WTC11 (cell line): Measurements from ENCODE around the gene SPRED1. TPM values are rescaled to one million over a fixed set of nuclear protein-coding genes. Genes with fewer than 3 reads are reported as not detected.

Experiments
- ATAC-seq: fragments of 200-7000 bp; cut with Tn5 transposase; 2 replicates; pipeline ENCODE4 v1.10.0; 2021; ENCODE audit warnings: mild to moderate bottlenecking, moderate library complexity
- CTCF ChIA-PET: fragments of 300-600 bp; sonication (Branson Sonifier 250); formaldehyde crosslinking; loops from one replicate; lab custom pipeline; 2021; ENCODE audit warnings: antibody characterized with exemption; lab: Charles Lee
- POLR2A ChIA-PET: fragments of 350-600 bp; sonication (Branson Sonifier 250); formaldehyde crosslinking; loops from one replicate; lab custom pipeline; 2021; ENCODE audit warnings: antibody characterized with exemption; lab: Charles Lee
- DNase-seq: peaks from one replicate; pipeline ENCODE4 v3.0.0; 2021; ENCODE audit warnings: low spot score
- H3K27ac Mint-ChIP-seq: 2 replicates; pipeline ENCODE4 v1.8.0; 2021; ENCODE audit warnings: mixed read lengths
- H3K27me3 Mint-ChIP-seq: 2 replicates; pipeline ENCODE4 v1.8.0; 2021; ENCODE audit warnings: low read depth, mild to moderate bottlenecking, moderate library complexity, mixed read lengths
- H3K36me3 Mint-ChIP-seq: 2 replicates; pipeline ENCODE4 v1.8.0; 2021; ENCODE audit warnings: mixed read lengths
- H3K4me1 Mint-ChIP-seq: 2 replicates; pipeline ENCODE4 v1.8.0; 2022; ENCODE audit warnings: mixed read lengths
- H3K4me3 Mint-ChIP-seq: 2 replicates; pipeline ENCODE4 v1.8.0; 2021; ENCODE audit warnings: mild to moderate bottlenecking, moderate library complexity, mixed read lengths
- H3K9me3 Mint-ChIP-seq: 2 replicates; pipeline ENCODE4 v1.8.0; 2021; ENCODE audit warnings: mixed read lengths
- CREB1 ChIP-seq: sonication (generic); formaldehyde crosslinking; IDR thresholded peaks from 2 replicates; pipeline ENCODE4 v1.8.0; 2023; ENCODE audit warnings: mild to moderate bottlenecking, missing genetic modification reagents
- CREM ChIP-seq: sonication (generic); formaldehyde crosslinking; IDR thresholded peaks from 2 replicates; pipeline ENCODE4 v1.8.1; 2022; ENCODE audit warnings: mild to moderate bottlenecking, missing genetic modification reagents, moderate library complexity
- FOXK1 ChIP-seq: sonication (generic); formaldehyde crosslinking; IDR thresholded peaks from 2 replicates; pipeline ENCODE4 v1.8.0; 2022; ENCODE audit warnings: mild to moderate bottlenecking, moderate library complexity, missing genetic modification reagents
- FOXP1 ChIP-seq: sonication (generic); formaldehyde crosslinking; IDR thresholded peaks from 2 replicates; pipeline ENCODE4 v1.8.0; 2022; ENCODE audit warnings: missing genetic modification reagents, mild to moderate bottlenecking, moderate library complexity, borderline replicate concordance
- GRHL2 ChIP-seq: fragments of 250-450 bp; sonication (Bioruptor Pico); IDR thresholded peaks from 2 replicates; pipeline ENCODE4 v1.8.0; 2022; ENCODE audit warnings: mild to moderate bottlenecking, moderate library complexity; ENCODE audit not compliant: insufficient replicate concordance, severe bottlenecking
- IRF2 ChIP-seq: sonication (generic); formaldehyde crosslinking; IDR thresholded peaks from 2 replicates; pipeline ENCODE4 v1.8.0; 2022; ENCODE audit warnings: low read depth, missing genetic modification reagents, borderline replicate concordance
- JUN ChIP-seq: sonication (generic); formaldehyde crosslinking; IDR thresholded peaks from 2 replicates; pipeline ENCODE4 v1.8.0; 2023; ENCODE audit warnings: mild to moderate bottlenecking, missing genetic modification reagents
- OVOL2 ChIP-seq: fragments of 250-450 bp; sonication (Bioruptor Pico); IDR thresholded peaks from 2 replicates; pipeline ENCODE4 v1.9.0; 2021; ENCODE audit warnings: mild to moderate bottlenecking, borderline replicate concordance
- RELA ChIP-seq: sonication (generic); formaldehyde crosslinking; IDR thresholded peaks from 2 replicates; pipeline ENCODE4 v1.8.1; 2022; ENCODE audit warnings: missing genetic modification reagents, mild to moderate bottlenecking, borderline replicate concordance
- SMAD4 ChIP-seq: sonication (generic); formaldehyde crosslinking; IDR thresholded peaks from 2 replicates; pipeline ENCODE4 v1.8.0; 2022; ENCODE audit warnings: mild to moderate bottlenecking, missing genetic modification reagents
- TP53 ChIP-seq: sonication (generic); formaldehyde crosslinking; IDR thresholded peaks from 2 replicates; pipeline ENCODE4 v1.8.1; 2023; ENCODE audit warnings: mild to moderate bottlenecking, missing genetic modification reagents
- ZNF121 ChIP-seq: sonication (generic); formaldehyde crosslinking; IDR thresholded peaks from 2 replicates; pipeline ENCODE4 v1.8.0; 2023; ENCODE audit warnings: missing genetic modification reagents
- ZNF232 ChIP-seq: sonication (generic); formaldehyde crosslinking; IDR thresholded peaks from 2 replicates; pipeline ENCODE4 v1.8.0; 2022; ENCODE audit warnings: mild to moderate bottlenecking, missing genetic modification reagents
- total RNA-seq: library from RNA; stranded (reverse); gene quantifications from 3 replicates; pipeline ENCODE4 v1.2.3, GENCODE V29; 2021
- TF ChIP-seq, protein P1 (sequence below): sonication (generic); formaldehyde crosslinking; IDR thresholded peaks from 2 replicates; pipeline ENCODE4 v1.8.0; 2022; ENCODE audit warnings: mild to moderate bottlenecking, missing genetic modification reagents
- TF ChIP-seq, protein P2 (sequence below): sonication (generic); formaldehyde crosslinking; IDR thresholded peaks from 2 replicates; pipeline ENCODE4 v1.8.1; 2023; ENCODE audit warnings: mild to moderate bottlenecking, missing genetic modification reagents
- TF ChIP-seq, protein P3 (sequence below): fragments of 250-450 bp; sonication (Bioruptor Pico); IDR thresholded peaks from 2 replicates; pipeline ENCODE4 v1.9.0; 2021; ENCODE audit warnings: mild to moderate bottlenecking, borderline replicate concordance
- TF ChIP-seq, protein P4 (sequence below): sonication (generic); formaldehyde crosslinking; IDR thresholded peaks from 2 replicates; pipeline ENCODE4 v1.8.0; 2022; ENCODE audit warnings: mild to moderate bottlenecking, missing genetic modification reagents
- TF ChIP-seq, protein P5 (sequence below): sonication (generic); formaldehyde crosslinking; IDR thresholded peaks from 2 replicates; pipeline ENCODE4 v1.8.1; 2022; ENCODE audit warnings: low read depth, missing genetic modification reagents, borderline replicate concordance
- TF ChIP-seq, protein P6 (sequence below): sonication (generic); formaldehyde crosslinking; IDR thresholded peaks from 2 replicates; pipeline ENCODE4 v1.8.1; 2022; ENCODE audit warnings: mild to moderate bottlenecking, moderate library complexity, missing genetic modification reagents
- TF ChIP-seq, protein P7 (sequence below): sonication (generic); formaldehyde crosslinking; IDR thresholded peaks from 2 replicates; pipeline ENCODE4 v1.8.1; 2022; ENCODE audit warnings: mild to moderate bottlenecking, missing genetic modification reagents, moderate library complexity, borderline replicate concordance
- TF ChIP-seq, protein P8 (sequence below): fragments of 250-450 bp; sonication (Bioruptor Pico); IDR thresholded peaks from 2 replicates; pipeline ENCODE4 v1.9.0; 2021; ENCODE audit warnings: mild to moderate bottlenecking
- TF ChIP-seq, protein P9 (sequence below): sonication (generic); formaldehyde crosslinking; IDR thresholded peaks from 2 replicates; pipeline ENCODE4 v1.8.1; 2022; ENCODE audit warnings: low read depth, mild to moderate bottlenecking, moderate library complexity, missing genetic modification reagents, borderline replicate concordance

The SPRED1 gene
- total RNA-seq, 1 experiment from 2014 or later, result 35.9 TPM

DNA sequence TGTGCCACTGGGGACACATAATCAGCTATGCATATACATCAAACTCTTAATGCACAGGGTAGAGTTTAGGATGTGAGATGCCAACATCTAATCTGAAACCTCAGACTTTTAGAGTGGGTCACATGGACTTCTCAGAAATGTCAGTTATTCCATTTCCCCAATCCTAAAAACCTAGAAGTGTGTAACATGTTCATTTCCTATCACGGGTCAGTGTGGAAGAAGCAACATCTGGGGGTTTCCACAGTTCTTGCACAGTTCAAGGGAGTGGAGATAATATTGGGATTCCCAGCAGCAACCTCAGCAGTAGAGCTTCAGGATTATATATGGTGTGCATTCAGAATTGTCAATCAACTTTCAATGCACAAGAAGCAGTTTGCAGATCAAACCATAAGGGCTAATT lies 44.4 kb upstream of the SPRED1 start:
- ChIA-PET POLR2A (no interaction called here), CTCF (no interaction called here)
- TF ChIP-seq CREB1 (CRISPR knock-in tag), result no peak
- TF ChIP-seq, protein P1, sequence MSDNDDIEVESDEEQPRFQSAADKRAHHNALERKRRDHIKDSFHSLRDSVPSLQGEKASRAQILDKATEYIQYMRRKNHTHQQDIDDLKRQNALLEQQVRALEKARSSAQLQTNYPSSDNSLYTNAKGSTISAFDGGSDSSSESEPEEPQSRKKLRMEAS, result no peak
- TF ChIP-seq, protein P2, sequence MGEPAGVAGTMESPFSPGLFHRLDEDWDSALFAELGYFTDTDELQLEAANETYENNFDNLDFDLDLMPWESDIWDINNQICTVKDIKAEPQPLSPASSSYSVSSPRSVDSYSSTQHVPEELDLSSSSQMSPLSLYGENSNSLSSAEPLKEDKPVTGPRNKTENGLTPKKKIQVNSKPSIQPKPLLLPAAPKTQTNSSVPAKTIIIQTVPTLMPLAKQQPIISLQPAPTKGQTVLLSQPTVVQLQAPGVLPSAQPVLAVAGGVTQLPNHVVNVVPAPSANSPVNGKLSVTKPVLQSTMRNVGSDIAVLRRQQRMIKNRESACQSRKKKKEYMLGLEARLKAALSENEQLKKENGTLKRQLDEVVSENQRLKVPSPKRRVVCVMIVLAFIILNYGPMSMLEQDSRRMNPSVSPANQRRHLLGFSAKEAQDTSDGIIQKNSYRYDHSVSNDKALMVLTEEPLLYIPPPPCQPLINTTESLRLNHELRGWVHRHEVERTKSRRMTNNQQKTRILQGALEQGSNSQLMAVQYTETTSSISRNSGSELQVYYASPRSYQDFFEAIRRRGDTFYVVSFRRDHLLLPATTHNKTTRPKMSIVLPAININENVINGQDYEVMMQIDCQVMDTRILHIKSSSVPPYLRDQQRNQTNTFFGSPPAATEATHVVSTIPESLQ (CRISPR knock-in tag), result no peak
- TF ChIP-seq, protein P3, sequence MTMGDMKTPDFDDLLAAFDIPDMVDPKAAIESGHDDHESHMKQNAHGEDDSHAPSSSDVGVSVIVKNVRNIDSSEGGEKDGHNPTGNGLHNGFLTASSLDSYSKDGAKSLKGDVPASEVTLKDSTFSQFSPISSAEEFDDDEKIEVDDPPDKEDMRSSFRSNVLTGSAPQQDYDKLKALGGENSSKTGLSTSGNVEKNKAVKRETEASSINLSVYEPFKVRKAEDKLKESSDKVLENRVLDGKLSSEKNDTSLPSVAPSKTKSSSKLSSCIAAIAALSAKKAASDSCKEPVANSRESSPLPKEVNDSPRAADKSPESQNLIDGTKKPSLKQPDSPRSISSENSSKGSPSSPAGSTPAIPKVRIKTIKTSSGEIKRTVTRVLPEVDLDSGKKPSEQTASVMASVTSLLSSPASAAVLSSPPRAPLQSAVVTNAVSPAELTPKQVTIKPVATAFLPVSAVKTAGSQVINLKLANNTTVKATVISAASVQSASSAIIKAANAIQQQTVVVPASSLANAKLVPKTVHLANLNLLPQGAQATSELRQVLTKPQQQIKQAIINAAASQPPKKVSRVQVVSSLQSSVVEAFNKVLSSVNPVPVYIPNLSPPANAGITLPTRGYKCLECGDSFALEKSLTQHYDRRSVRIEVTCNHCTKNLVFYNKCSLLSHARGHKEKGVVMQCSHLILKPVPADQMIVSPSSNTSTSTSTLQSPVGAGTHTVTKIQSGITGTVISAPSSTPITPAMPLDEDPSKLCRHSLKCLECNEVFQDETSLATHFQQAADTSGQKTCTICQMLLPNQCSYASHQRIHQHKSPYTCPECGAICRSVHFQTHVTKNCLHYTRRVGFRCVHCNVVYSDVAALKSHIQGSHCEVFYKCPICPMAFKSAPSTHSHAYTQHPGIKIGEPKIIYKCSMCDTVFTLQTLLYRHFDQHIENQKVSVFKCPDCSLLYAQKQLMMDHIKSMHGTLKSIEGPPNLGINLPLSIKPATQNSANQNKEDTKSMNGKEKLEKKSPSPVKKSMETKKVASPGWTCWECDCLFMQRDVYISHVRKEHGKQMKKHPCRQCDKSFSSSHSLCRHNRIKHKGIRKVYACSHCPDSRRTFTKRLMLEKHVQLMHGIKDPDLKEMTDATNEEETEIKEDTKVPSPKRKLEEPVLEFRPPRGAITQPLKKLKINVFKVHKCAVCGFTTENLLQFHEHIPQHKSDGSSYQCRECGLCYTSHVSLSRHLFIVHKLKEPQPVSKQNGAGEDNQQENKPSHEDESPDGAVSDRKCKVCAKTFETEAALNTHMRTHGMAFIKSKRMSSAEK (CRISPR knock-in tag), result no peak
- TF ChIP-seq, protein P4, sequence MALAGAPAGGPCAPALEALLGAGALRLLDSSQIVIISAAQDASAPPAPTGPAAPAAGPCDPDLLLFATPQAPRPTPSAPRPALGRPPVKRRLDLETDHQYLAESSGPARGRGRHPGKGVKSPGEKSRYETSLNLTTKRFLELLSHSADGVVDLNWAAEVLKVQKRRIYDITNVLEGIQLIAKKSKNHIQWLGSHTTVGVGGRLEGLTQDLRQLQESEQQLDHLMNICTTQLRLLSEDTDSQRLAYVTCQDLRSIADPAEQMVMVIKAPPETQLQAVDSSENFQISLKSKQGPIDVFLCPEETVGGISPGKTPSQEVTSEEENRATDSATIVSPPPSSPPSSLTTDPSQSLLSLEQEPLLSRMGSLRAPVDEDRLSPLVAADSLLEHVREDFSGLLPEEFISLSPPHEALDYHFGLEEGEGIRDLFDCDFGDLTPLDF (CRISPR knock-in tag), result no peak
- no peak for TF ChIP-seq FOXP1 (CRISPR knock-in tag)
- TF ChIP-seq JUN, result no peak
- TF ChIP-seq IRF2 (CRISPR knock-in tag), result no peak
- no peak for TF ChIP-seq GRHL2
- TF ChIP-seq, protein P5, sequence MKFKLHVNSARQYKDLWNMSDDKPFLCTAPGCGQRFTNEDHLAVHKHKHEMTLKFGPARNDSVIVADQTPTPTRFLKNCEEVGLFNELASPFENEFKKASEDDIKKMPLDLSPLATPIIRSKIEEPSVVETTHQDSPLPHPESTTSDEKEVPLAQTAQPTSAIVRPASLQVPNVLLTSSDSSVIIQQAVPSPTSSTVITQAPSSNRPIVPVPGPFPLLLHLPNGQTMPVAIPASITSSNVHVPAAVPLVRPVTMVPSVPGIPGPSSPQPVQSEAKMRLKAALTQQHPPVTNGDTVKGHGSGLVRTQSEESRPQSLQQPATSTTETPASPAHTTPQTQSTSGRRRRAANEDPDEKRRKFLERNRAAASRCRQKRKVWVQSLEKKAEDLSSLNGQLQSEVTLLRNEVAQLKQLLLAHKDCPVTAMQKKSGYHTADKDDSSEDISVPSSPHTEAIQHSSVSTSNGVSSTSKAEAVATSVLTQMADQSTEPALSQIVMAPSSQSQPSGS, result no peak
- TF ChIP-seq ZNF232 (CRISPR knock-in tag), result no peak
- H3K36me3 Mint-ChIP-seq, result no peaks in the 10 kb centered on the region
- DNase-seq (no peak), ATAC-seq (no peak)
- H3K27me3 Mint-ChIP-seq, result no peaks in the 10 kb centered on the region; the same call in 1 of the 2 replicates
- H3K4me3 Mint-ChIP-seq, result no peak overlapping the region
- peaks cover 23% of the 10 kb centered on the region for H3K4me1 Mint-ChIP-seq
- no peak overlapping the region for H3K27ac Mint-ChIP-seq
- H3K9me3 Mint-ChIP-seq, result peaks cover 7% of the 10 kb centered on the region

DNA sequence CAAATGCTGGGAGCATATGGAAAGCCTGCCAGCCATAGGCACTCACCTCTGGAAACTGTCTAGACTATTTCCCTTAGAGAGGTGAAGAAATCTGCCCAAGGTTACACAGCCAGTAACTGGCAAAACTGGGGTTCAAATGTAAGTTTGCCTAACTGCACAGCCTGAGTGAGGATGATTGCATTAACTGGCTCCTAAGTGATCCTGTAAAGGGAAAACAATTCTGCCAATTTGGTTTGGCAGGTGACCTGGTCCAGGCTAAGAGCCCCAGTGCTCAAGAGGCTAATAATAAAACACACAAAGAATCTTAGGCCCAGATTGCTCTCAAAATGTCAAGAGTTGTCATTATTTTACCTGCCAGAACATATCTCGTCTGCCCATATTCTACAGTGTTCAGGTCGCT lies 43.9 kb upstream of the SPRED1 start:
- H3K4me3 Mint-ChIP-seq, result no peak overlapping the region
- DNase-seq (no peak), ATAC-seq (no peak)
- H3K36me3 Mint-ChIP-seq, result no peaks in the 10 kb centered on the region
- no peaks in the 10 kb centered on the region; the same call in 1 of the 2 replicates for H3K27me3 Mint-ChIP-seq
- ChIA-PET CTCF (no interaction called here), POLR2A (no interaction called here)
- H3K9me3 Mint-ChIP-seq, result peaks cover 2% of the 10 kb centered on the region
- peaks cover 23% of the 10 kb centered on the region for H3K4me1 Mint-ChIP-seq
- H3K27ac Mint-ChIP-seq, result no peak overlapping the region
- TF ChIP-seq, protein P6, sequence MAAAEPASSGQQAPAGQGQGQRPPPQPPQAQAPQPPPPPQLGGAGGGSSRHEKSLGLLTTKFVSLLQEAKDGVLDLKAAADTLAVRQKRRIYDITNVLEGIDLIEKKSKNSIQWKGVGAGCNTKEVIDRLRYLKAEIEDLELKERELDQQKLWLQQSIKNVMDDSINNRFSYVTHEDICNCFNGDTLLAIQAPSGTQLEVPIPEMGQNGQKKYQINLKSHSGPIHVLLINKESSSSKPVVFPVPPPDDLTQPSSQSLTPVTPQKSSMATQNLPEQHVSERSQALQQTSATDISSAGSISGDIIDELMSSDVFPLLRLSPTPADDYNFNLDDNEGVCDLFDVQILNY (CRISPR knock-in tag), result no peak
- TF ChIP-seq CREM (CRISPR knock-in tag), result no peak
- TF ChIP-seq OVOL2 (CRISPR knock-in tag), result no peak
- no peak for TF ChIP-seq GRHL2
- TF ChIP-seq SMAD4 (CRISPR knock-in tag), result no peak
- TF ChIP-seq, protein P7, sequence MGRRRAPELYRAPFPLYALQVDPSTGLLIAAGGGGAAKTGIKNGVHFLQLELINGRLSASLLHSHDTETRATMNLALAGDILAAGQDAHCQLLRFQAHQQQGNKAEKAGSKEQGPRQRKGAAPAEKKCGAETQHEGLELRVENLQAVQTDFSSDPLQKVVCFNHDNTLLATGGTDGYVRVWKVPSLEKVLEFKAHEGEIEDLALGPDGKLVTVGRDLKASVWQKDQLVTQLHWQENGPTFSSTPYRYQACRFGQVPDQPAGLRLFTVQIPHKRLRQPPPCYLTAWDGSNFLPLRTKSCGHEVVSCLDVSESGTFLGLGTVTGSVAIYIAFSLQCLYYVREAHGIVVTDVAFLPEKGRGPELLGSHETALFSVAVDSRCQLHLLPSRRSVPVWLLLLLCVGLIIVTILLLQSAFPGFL, result no peak
- TF ChIP-seq FOXK1 (CRISPR knock-in tag), result no peak
- TF ChIP-seq, protein P8, sequence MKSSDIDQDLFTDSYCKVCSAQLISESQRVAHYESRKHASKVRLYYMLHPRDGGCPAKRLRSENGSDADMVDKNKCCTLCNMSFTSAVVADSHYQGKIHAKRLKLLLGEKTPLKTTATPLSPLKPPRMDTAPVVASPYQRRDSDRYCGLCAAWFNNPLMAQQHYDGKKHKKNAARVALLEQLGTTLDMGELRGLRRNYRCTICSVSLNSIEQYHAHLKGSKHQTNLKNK (CRISPR knock-in tag), result no peak
- TF ChIP-seq ZNF121 (CRISPR knock-in tag), result no peak
- no peak for TF ChIP-seq RELA (CRISPR knock-in tag)
- no peak for TF ChIP-seq TP53
- TF ChIP-seq, protein P9, sequence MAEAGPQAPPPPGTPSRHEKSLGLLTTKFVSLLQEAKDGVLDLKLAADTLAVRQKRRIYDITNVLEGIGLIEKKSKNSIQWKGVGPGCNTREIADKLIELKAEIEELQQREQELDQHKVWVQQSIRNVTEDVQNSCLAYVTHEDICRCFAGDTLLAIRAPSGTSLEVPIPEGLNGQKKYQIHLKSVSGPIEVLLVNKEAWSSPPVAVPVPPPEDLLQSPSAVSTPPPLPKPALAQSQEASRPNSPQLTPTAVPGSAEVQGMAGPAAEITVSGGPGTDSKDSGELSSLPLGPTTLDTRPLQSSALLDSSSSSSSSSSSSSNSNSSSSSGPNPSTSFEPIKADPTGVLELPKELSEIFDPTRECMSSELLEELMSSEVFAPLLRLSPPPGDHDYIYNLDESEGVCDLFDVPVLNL, result no peak
